Measurements from ENCODE around the gene ANTXRL.
A peak's percentile ranks its signal among the peaks of the same experiment; 100 is the strongest.
"Not testable (repeated sequence)": the region's sequence is repeated elsewhere in the genome, so short reads cannot be mapped to it uniquely, and the experiment has no call there.

Gene ANTXRL

DNA sequence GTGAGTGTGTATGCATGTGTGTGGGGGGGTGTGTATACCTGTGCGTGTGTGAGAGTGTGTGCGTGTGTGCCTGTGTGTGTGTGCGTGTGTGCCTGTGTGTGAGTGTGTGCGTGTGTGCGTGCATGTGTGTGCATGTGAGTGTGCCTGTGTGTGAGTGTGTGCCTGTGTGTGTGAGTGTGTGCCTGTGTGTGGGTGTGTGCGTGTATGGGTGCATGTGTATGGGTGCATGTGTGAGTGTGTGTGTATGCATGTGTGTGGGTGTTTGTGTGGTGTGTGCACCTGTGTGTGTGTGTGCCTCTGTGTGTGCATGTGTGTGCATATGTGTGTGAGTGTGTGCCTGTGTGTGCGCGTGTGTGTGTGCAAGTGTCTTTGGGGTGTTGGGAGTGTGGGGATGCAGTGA is 6.4 kb downstream of the ANTXRL start:
- Histone ChIP-seq H3K4me3 (no peak overlapping the region), H3K4me1 (peaks cover 0 to 34% (median 25%) of the 10 kb centered on the region in 10 experiments; a peak in 17 of 20 replicates), H3K27ac (no peak overlapping the region), H4K20me1 (no peaks in the 10 kb centered on the region), H3K27me3 (no peaks in the 10 kb centered on the region), H3K4me2 (no peak overlapping the region), H3K36me3 (no peaks in the 10 kb centered on the region), H3K9ac (no peak overlapping the region), H3K9me3 (replicated peaks in 1 of 11) (no peaks in the 10 kb centered on the region)
- no peak for TF ChIP-seq Cebpa-rat (IDR thresholded peaks at IDR 0.05)

DNA sequence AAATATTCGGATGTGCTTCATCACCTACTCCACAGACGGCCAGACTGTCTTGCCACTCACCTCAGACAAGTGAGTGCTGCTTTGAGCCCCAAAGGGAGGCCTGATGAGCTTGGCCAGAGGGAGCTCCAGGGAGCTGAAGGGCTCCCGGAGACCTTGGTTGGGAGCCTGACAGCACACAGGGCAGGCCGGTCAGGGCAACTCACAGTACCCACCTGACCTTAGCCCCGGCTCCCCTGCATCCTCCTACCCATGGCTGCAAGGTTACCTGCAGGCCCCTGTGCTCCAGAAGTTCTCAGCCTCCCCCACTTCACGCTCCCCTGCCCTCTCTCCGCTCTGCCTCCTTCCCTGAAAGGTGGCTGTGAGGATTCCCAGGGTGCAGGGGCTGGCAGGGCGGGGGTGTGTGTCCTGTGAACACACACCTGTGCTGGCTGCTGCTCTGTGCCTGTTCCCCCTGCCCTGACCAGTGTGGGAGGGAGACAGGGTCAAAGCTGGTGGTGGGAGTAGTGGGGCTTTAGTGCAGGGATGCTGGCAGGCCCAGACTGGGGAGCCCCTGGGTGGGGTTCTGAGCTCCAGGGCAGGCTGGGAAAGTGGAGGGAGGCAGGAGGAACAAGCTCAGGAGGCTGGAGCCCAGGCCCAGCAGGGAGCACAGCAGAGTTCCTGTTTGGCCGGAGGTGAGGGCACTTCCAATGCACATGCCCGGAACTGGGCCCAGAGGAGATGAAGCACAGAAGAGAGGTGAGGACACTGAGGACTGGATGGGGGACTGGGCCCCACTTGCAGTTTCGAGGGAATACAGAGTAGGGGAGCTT is 7.2 kb downstream of the ANTXRL start:
- H3K9me3 ChIP-seq (replicated peaks in 1 of 11) = no peaks in the 10 kb centered on the region
- no peak overlapping the region for H3K27ac ChIP-seq
- no peaks in the 10 kb centered on the region for H3K36me3 ChIP-seq
- H3K9ac ChIP-seq = no peak overlapping the region
- peaks cover 0 to 2% (median 0%) of the 10 kb centered on the region in 11 experiments; a peak in 1 of 22 replicates for H4K20me1 ChIP-seq
- H3K27me3 ChIP-seq = no peaks in the 10 kb centered on the region
- H3K4me1 ChIP-seq = peaks cover 4 to 42% (median 33%) of the 10 kb centered on the region in 10 experiments
- H3K4me2 ChIP-seq = no peak overlapping the region
- H3K4me3 ChIP-seq = no peak overlapping the region
- no peak for TF ChIP-seq Cebpa-rat (IDR thresholded peaks at IDR 0.05)

DNA sequence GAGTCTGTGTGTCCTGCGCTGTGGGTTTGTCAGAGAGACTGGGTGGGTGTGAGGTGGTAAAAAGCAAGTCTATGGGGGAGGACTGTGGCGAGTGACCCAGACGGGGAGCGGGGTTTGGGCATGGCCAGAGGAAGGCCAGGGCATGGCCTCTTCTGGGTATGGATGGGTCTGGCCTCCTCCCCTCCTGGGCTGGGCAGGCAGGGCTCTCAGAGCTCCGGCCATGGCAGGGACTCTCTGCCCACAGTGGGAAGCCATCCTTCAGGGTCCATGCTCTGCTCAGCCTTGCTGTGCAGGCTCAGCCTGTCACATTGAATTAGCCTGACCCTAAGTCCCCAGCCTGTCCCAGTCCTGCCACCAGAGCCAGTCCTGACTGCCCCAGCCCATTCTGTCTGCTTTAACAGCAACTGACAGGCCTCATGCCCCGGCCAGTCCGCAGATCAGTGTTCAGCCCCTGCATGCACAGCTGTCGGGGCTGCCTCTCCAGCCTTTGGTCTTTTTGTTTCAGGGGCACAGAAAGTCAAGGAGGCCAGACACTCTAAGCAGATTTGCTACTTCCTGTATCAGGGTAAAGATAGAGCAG is 7.9 kb downstream of the ANTXRL start:
- Histone ChIP-seq H3K9ac (no peak overlapping the region), H3K4me2 (no peak overlapping the region; a peak in 1 of 22 replicates), H3K36me3 (no peaks in the 10 kb centered on the region), H3K9me3 (replicated peaks in 1 of 11) (no peaks in the 10 kb centered on the region), H4K20me1 (peaks cover 0 to 6% (median 0%) of the 10 kb centered on the region in 11 experiments; a peak in 1 of 22 replicates), H3K4me1 (peaks cover 11 to 49% (median 40%) of the 10 kb centered on the region in 10 experiments), H3K4me3 (no peak overlapping the region), H3K27ac (0 out of 22 replicates have a peak overlapping the region, but pooled peaks of 1 of the 11 experiments have one; percentile 9), H3K27me3 (no peaks in the 10 kb centered on the region)
- no peak for TF ChIP-seq Cebpa-rat (IDR thresholded peaks at IDR 0.05)

DNA sequence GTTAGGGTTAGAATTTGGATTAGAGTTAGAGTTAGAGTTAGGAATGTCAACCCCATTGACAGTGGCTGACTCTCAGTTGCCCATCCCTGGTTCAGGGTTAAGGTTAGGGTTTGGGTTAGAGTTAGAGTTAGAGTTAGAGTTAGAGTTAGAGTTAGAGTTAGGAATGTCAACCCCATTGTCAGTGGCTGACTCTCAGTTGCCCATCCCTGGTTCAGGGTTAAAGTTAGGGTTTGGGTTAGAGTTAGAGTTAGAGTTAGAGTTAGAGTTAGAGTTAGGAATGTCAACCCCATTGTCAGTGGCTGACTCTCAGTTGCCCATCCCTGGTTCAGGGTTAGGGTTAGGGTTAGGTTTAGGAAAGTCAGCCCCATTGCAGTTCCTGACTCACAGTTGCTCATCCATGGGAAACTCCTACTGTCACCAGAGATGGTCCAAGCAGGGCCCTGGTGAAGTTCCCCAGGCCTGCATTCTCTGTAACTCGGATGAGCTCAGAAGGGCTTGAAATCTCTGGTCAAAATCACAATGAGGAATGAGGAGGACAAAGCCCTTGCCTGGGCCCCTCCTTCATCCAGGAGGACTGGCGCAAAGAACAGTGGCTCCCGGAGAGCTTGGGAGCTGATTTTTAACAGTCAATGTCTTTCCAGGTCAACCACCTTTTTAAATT is 8.7 kb downstream of the ANTXRL start:
- not testable (repeated sequence) for H3K27me3 ChIP-seq; H3K36me3 ChIP-seq; H3K9me3 ChIP-seq (replicated peaks in 1 of 11); H3K4me3 ChIP-seq; H3K27ac ChIP-seq; H3K9ac ChIP-seq; H4K20me1 ChIP-seq
- Histone ChIP-seq H3K4me1 (peaks cover 19 to 56% (median 47%) of the 10 kb centered on the region in 10 experiments), H3K4me2 (peak overlapping the region in 3 of 11 experiments; percentile 86 to 96 (median 89); a peak in 3 of 22 replicates)

DNA sequence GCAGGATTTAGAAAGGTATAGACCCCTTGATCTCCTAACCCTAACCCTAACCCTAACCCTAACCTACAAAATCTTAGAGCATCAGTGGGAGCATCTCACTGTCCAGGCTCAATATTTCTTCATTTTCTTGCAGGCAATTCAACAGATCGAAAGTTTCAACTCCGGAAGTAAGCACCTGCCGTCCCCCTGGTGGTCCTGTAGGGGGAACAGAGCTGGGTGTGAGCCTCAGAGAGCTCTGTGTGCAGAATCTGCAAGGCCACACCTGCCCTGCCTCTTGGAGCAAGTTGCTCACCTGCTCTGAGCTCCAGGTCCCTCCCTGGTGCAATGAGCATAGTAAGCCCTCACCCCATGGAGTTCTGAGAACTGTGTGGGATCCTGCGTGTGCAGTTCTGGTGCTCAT is 9.3 kb downstream of the ANTXRL start:
- H3K4me1 ChIP-seq = peaks cover 19 to 62% (median 53%) of the 10 kb centered on the region in 10 experiments
- not testable (repeated sequence) for H3K36me3 ChIP-seq; H3K9me3 ChIP-seq (replicated peaks in 1 of 11); H3K9ac ChIP-seq; H3K27me3 ChIP-seq; H3K4me3 ChIP-seq; H3K27ac ChIP-seq; H4K20me1 ChIP-seq
- H3K4me2 ChIP-seq = peak overlapping the region in 8 of 11 experiments; percentile 85 to 96 (median 93); a peak in 15 of 22 replicates

DNA sequence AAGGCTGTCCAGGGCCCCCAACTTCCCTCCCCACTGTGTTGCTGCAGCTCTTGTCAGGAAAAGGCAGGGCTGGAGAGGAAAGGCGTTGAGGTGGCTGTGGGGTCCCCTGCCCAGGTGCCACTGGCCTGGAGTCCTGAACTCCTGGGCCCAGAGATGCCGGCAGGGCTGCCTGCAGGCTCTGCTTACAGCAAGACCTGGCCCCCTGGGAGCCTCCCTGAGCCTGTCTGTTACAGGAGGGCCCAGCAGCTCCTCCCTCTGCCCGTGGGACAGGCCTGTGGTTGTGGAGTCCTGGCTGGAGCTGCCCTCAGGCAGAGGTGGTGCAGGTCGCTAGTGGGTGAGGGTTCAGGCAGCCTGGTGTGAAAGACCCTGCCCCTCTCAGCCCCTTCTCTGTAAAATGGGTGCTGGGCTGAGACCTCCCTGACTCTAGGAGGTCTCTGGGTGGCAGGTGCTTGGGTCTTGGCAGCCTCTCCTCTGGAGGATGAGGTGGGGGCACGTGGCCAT is 9.9 kb downstream of the ANTXRL start:
- H4K20me1 ChIP-seq = peaks cover 0 to 6% (median 0%) of the 10 kb centered on the region in 11 experiments; a peak in 1 of 22 replicates
- peak overlapping the region in 9 of 11 experiments; percentile 18 to 96 (median 93); a peak in 17 of 22 replicates for H3K4me2 ChIP-seq
- peak overlapping the region in 2 of 11 experiments; percentile 31 to 89; a peak in 3 of 22 replicates for H3K27ac ChIP-seq
- no peaks in the 10 kb centered on the region for H3K9me3 ChIP-seq (replicated peaks in 1 of 11)
- no peaks in the 10 kb centered on the region for H3K27me3 ChIP-seq
- H3K4me3 ChIP-seq = no peak overlapping the region
- H3K4me1 ChIP-seq = peaks cover 19 to 67% (median 57%) of the 10 kb centered on the region in 10 experiments
- H3K36me3 ChIP-seq = no peaks in the 10 kb centered on the region
- TF ChIP-seq Cebpa-rat (IDR thresholded peaks at IDR 0.05) = no peak
- peak overlapping the region in 3 of 11 experiments; percentile 24 to 35 (median 28); a peak in 2 of 22 replicates for H3K9ac ChIP-seq

DNA sequence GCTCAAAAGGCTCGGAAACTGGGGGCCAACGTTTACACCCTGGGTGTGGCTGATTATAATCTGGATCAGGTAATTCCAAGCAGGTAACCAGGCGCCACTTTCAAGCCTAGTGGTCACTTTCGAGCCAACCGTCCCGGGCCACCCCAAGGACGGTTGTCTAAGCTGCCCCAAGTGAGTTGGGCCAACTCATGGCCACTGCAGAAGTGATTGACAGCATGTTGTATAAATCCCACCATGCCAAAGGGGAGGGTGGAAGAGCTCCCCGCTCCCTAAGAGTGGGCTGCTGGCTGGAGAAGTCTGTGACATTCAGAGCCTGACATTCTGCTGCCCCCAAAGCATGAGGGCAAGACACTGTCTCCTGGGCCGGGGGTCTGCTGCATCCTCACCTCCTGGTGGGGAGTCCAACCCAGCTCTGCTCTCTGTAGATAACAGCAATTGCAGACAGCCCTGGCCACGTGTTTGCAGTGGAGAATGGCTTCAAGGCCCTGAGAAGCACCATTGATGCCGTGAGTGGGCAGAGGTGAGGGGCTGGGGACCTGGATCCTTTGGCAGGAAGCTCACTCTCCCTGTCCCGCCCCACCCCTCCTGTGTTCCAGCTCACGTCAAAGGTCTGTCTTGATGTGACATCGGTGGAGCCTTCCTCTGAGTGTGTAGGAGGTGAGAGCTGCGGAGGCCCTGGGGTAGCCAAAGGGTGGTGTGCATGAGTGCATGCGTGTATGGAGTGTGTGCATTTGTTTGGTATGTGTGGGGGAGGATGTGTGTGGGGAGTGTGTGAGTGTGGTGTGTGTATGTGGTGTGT is 10.8 kb downstream of the ANTXRL start:
- H3K36me3 ChIP-seq = no peaks in the 10 kb centered on the region
- peaks cover 19 to 67% (median 58%) of the 10 kb centered on the region in 10 experiments for H3K4me1 ChIP-seq
- no peak for TF ChIP-seq Cebpa-rat (IDR thresholded peaks at IDR 0.05)
- no peaks in the 10 kb centered on the region for H3K9me3 ChIP-seq (replicated peaks in 1 of 11)
- H3K27ac ChIP-seq = peak overlapping the region in 5 of 11 experiments; percentile 18 to 89 (median 81); a peak in 8 of 22 replicates
- H3K9ac ChIP-seq = no peak overlapping the region; a peak in 1 of 22 replicates
- H3K27me3 ChIP-seq = no peaks in the 10 kb centered on the region
- H3K4me3 ChIP-seq = no peak overlapping the region
- peaks cover 0 to 6% (median 0%) of the 10 kb centered on the region in 11 experiments; a peak in 1 of 22 replicates for H4K20me1 ChIP-seq
- H3K4me2 ChIP-seq = peak overlapping the region in 8 of 11 experiments; percentile 85 to 96 (median 93); a peak in 17 of 22 replicates
